HG03460 (cell line): Measurements from ENCODE around the gene STK11IP.
"Not testable (repeated sequence)": the region's sequence is repeated elsewhere in the genome, so short reads cannot be mapped to it uniquely, and the experiment has no call there.

Source experiments
- ATAC-seq: cut with Tn5 transposase; IDR thresholded peaks from one replicate; pipeline ENCODE4 v1.9.1; 2021; ENCODE audit not compliant: unreplicated experiment

The STK11IP gene

DNA sequence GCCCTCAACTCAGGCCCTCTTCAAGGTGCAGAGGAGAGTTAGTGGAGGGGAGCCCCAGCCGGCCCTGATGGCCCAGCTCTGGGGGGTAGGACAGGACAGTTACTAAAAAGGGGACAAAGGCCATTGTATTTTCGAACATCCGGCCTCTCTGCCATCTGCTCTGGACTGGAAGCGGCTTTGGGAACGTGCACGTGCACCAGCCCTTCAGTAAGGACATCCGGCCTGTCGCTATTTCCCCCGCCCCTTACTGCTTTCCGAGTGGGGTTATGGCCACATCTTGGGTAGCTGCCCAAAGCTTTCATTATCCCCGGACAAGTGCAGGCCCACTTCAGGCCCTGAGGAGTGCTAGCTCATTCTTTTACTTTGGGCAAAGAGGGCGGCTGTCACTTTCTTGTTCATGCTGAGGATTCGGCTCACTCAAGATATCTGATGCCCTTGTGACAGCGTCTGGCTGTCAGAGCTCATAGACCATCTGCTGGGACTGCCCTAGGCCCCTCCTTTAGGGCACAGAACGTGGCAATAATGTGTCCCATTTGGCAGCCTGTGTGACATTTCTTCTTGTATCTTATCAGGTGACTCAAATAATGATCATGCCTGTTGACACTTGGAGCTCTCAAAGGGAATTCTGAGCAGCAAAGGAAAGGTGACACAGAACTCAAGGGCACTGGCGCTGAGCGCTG is 47.3 kb downstream of the STK11IP start:
- ATAC-seq, result no peak

DNA sequence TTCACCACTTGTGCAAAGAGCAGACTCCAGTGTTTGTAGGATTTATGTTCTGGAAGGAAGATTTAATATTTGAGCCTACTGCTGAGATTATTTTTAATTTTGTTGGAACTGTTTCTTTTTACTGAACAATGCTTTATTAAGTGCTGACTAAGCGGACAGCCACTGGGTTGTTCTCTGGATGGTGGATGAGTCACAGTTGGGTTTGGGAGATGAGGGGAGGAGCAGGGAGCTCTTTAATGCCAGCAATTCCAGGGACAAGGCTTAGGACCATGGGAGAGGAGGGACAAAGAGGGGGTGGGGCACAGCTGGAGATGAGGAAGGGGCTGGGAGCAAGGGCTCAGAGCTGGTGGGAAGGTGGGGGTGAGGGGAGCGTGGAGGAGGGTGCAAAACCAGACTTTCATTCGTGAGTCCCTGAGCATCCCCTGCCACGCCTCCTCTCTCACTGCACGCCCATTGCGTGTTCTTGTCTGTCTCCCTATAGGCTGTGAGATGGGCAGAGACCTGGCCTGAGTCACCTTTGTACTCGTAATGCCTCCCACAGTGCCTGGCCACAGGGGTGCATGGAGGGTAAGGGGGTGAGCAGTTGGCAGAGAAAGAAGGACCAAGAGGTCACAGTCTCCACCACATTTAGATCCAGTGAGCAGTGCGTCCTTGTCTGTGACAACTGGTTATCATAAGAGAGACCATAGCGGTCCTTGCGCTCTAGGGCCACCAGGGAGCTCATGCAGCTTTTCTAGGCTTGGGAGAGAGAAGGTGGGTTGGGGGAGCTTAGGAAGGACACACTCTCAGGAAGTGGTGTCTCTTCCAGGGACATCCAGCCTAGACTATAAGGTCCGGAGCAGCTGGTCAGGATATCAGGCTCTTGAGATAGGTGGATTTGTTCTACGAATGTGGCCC is 48.2 kb downstream of the STK11IP start:
- ATAC-seq, result no peak

DNA sequence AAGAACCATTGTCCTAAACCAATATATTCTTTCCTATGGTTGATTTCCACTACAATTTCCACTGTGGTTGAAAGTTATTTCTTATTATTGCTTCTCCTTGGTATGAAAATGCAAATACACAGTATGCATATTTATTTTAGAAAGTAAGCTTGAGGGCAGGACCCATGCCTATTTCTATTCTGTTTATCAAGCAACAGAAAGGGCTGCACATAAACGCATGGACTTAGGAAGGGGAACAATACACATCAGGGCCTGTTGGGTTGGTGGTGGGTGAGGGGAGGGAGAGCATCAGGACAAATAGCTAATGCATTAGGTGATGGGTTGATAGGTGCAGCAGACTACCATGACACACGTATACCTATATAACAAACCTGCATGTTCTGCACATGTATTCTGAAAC is 50.5 kb downstream of the STK11IP start:
- ATAC-seq, result no peak

DNA sequence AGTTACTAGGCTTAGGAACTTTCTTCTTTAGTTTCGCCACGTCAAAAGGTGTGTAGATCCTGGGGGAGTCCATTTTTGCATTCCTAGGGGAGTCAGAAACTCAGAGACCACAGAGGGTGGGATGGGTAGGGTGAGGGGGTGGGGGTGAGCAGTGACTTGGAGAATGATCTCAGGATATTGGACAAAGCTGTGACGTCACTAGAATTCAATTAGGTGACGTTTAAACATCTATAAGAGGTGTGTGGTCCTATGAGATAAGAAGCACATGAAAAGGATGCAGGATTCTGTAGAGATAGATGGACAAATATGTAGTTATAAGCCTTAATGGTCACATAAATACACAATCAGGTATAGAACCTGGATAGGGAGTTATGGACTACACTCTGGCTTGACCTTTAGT is 51.3 kb downstream of the STK11IP start:
- ATAC-seq, result no peak

DNA sequence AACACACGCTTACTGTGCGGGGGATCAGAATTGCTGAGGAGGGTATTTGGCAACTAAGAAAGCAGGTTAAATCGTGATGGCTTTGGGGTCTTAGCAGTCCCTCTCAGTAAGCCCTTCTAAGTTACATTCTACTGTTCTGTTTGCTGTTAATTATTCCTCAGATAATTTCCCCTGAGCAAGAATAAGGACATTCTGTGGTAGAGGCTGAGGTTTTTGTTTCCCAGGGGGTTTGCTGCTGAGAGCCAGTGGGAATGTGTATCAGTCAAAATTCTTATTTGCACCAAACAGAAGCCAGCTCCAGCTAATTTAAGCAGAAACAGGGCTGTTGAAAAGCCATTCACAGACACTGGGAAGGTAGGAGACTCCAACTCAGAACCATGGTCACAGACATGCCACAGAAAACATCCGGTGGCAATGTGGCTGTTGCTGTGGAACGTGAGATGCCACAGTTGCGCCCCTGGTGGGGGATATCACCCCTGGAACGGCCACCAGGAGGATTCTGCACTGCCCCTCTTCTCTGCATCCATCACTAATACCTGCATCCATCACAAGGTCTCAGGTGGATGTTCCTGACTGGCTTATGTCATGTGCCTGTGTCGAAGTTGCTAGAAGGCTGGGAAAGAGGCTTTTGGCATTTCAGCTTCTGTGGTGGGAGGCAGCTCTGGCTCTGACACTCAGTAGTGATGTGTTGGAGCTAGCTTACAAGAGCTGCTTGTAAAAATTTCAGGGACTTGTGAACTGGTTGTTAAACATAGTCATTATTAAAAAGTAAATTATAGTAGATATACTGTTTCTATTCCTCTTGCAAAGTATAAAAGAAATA is 53.0 kb downstream of the STK11IP start:
- ATAC-seq, result no peak

DNA sequence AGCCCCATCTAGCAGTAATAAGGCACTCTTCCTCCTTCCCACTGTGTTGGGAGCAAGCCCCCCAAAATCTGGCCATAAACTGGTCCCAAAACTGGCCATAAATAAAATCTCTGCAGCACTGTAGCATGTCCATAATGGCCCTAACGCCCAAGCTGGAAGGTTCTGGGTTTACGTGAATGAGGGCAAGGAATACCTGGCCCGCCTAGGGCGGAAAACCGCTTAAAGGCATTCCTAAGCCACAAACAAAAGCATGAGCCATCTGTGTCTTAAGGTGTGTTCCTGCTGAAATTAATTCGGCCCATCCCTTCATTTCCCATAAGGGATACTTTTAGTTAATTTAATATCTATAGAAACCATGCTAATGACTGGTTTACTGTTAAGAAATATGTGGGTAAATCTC is 54.0 kb downstream of the STK11IP start:
- ATAC-seq, result not testable (repeated sequence)

DNA sequence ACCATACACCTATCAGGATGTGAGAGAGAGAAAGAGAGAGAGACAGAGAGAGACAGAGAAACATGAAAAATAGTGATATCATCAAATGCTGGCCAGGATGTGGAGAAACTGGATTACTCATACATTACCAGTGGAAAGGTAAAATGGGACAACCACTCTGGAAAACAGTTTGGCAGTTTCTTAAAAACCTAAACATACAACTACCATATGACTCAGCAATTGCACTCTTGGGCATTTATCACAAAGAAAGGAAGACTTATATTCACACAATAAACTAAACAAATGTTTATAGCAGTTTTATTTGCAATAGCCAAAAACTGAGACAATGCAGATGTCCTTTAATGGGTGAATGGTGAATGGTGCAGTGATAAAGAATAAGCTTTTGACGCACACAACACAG is 58.9 kb downstream of the STK11IP start:
- ATAC-seq, result no peak

DNA sequence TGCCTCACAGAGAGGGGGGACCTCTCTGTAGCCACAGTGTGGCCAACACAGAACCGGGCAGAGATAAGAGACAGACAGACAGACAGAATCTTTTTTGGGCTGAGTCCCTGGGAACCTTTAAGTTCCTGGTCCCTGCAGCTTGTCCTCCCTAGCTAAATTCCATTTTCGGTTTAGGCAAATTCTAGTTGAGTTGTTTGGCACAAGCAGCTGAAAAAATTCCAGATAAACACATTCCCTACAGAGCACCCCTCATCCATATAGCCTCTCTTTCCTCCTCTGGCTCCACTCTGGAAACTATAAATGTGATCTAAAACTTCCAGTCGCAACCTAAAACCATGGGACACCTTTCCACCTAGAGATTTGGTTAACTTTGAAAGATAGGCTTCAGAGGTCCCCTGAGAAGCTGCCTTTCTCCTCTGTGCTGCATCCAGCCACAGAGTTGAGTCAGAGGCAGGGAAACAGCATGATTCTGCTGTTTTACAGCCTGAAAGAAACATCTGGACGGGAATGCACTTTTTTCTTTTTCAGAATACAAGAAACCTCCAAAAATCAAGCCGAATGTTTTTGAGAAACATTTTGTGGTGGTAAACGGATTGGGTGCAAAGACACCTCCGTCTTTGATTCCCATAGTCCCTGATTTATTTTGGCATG is 60.7 kb downstream of the STK11IP start:
- ATAC-seq, result no peak

DNA sequence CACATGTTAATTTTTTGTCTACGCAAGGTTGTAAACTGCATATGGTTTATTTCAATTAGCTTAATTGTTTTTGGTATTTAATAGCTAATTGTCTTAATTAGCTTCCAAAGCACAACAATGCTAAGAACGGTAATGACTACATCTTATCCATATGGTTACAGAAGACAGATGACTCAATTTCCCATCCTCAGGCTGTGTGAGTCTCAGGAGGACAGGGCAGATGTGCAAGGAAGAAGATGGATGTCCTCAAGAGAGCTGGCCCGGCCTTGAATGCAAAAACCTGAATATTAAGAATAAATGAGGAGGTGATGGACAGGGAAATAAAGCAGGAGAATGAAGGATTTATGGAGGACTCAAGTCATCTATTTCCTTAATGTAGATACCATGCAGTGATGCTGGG is 61.2 kb downstream of the STK11IP start:
- ATAC-seq, result no peak

DNA sequence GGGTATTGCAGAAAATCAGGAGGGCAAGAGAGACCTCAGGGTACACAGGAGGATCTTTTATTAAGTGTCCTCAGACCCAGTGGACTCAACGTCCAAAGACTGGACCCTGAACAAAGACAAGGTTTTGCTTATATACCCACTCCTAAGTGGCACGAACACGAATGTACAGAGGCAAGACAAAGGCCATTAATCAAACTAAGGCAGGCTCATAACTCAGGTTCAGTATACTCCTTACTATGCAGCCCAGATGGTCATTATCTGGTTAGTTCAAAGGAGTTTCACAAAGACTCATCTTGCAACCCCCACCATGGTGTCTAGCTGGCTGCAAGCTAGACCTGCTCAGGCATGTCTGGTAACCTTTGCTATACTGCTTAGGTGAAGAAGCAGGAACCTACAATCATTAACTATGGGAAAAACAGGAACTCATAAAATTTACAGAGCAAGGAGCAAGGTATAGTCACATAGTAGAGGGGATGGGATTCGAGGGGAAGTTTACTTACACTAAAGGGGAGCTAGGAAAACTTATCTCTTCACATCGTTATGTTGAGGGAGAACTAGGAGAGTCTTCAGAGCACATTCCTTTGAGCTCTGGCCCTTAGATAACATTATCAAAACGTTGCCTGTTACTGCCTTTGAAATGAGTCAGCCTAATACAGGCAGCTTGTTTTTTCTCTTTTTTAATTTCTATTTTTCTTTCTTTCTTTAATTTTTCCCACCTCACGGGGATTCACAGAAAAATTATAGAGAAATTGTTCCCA is 63.7 kb downstream of the STK11IP start:
- peak; percentile 95 for ATAC-seq

DNA sequence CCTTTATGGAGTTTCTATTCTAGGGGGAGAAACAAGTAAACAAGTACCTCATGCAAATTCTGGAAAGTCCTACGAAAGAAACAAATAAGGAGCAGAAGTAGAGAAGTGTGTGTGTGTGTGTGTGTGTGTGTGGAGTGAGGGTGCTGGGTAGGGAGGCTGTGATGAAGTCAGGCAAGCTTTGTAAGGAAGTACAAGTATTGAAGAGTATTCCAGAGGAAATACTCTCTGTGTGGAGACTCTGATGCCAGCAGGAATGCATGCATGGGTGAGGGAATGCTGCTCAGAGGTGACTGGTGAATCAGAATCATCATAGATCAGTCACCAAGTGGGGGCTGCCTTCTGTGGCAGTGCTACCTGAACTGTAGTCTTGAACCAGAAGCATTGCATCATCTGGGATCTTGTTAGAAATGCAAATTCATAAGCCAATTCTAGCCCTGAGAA is 64.3 kb downstream of the STK11IP start:
- ATAC-seq, result no peak

DNA sequence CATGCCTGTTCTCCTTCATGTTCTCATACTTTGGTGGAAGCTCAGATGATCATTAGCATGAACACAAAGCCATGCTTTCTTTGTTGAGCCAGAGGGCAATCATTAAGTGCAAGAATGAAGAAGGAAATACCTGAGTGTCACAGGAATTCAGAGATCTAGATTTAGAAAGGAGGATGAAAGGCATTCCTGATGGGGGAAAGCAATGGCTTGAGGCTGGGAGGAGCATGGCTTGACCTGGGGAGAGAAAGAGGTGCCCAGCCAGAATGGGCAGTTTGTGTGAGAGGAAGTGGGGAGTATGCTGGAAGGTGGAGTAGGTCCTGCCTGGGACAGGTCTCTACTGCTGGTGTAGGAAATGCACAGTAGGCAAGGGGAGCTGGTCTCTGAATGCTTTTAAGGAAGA is 64.9 kb downstream of the STK11IP start:
- no peak for ATAC-seq

DNA sequence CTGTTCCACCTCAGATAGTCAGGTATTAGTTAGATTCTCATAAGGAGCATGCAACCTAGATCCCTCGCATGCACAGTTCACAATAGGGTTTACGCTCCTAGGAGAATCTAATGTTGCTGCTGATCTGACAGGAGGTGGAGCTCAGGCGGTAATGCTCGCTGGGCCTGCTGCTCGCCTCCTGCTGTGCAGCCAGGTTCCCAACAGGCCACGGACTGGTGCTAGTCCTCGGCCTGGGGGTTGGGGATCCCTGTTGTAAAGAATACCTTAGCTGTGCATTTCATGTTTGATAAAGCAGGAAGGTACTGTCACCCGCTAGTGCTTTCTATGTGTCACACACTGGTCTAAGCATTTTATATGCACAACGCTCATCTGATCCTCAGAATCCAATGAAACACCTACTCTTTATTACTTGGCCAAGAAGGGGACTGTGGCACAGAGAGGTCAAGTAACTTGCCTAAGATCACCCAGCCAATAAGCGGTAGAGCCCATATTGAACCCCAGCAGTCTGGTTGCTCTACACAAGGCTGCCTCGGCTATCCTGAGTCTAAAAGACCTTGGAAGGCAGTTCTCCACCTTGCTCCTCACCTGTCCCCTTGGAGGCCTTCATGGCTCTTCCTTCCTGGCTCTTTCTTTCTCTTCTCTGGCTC is 65.6 kb downstream of the STK11IP start:
- ATAC-seq, result no peak

DNA sequence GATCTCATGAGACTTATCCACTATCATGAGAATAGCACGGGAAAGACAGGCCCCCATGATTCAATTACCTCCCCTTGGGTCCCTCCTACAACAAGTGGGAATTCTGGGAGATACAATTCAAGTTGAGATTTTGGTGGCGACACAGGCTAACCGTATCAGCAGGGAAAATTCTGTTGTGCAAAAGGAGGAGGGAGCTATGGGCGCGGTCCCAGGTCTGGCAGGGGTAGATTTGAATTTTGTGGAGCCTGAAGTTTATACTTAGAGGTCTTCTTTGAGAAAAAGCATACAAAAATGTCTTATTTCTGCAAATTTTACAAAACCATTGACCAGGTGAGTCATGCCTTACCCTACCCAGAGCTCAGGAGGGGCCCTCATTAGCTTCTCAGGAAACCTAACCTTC is 66.4 kb downstream of the STK11IP start:
- no peak for ATAC-seq

DNA sequence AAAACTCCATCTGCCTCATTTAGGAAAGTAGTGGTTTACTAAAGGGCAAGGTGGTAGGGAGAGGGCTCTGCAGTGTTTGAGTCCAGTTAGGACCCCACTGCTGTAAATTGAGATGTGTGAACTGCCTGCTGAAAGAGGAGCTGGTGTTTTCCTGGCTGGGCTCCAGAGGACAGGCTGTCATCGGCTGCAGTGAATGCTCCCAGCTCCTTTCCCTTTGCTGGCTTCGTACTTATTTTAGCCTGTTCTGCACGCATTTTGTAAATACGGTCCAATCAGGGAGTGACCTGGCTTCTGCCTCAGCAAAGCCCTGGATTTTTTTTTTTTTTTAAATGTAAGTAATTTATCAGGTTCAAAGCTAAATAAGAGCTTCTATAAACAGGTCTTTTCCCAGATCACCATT is 67.3 kb downstream of the STK11IP start:
- no peak for ATAC-seq

DNA sequence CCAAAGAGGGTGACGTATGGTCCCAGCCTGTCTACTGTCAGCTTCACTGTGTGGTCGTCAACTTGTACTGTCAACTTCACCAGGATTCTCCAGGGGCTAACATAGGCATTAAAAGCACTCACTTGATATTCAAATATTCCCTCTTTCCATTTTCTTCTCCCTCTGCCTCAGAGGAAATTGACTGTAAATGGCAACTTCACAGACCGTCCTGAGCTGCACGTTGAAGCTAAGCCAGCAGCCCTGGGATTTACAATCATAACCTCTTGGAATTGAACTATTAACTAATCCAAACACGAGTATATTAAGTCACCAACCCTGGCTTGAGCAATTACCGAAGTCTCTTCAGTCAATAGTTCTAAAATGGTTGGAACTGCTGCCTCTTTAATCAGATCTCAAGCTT is 68.3 kb downstream of the STK11IP start:
- ATAC-seq, result no peak
